A549 (cell line): ENCODE results near the gene TIGD1.

ENCODE experiments used
- FOSB ChIP-seq: fragments of 250-450 bp; sonication (Bioruptor Pico); IDR thresholded peaks from 2 replicates; pipeline ENCODE4 v1.5.0; 2020; ENCODE audit warnings: mild to moderate bottlenecking, moderate library complexity
- JUN ChIP-seq, 2 experiments: fragments of >200 bp; sonication (Bioruptor Twin); formaldehyde crosslinking; IDR thresholded peaks; 2 replicates in 1 of 2; 3 replicates in 1 of 2; pipeline ENCODE4 v1.6.1; 2016 to 2017
- POLR2A ChIP-seq: IDR thresholded peaks from 2 replicates; pipeline ENCODE4 v1.6.1; 2012; ENCODE audit warnings: mild to moderate bottlenecking, low read length
- POLR2AphosphoS2 ChIP-seq: conservative IDR thresholded peaks from 2 replicates; pipeline ENCODE4 v1.6.1; 2012; ENCODE audit warnings: low read length, improper control_type of control experiment, inconsistent platforms
- ZSCAN20 ChIP-seq: fragments of 250-450 bp; sonication (Bioruptor Pico); IDR thresholded peaks from 2 replicates; pipeline ENCODE4 v1.8.0; 2022; ENCODE audit warnings: mild to moderate bottlenecking, moderate library complexity
- TF ChIP-seq, protein P1 (sequence below): fragments of >200 bp; sonication (Bioruptor Twin); formaldehyde crosslinking; IDR thresholded peaks from 3 replicates; pipeline ENCODE4 v1.5.1; 2016
- TF ChIP-seq, protein P2 (sequence below): fragments of >200 bp; sonication (Bioruptor Twin); formaldehyde crosslinking; IDR thresholded peaks from 2 replicates; pipeline ENCODE4 v1.6.1; 2016

DNA sequence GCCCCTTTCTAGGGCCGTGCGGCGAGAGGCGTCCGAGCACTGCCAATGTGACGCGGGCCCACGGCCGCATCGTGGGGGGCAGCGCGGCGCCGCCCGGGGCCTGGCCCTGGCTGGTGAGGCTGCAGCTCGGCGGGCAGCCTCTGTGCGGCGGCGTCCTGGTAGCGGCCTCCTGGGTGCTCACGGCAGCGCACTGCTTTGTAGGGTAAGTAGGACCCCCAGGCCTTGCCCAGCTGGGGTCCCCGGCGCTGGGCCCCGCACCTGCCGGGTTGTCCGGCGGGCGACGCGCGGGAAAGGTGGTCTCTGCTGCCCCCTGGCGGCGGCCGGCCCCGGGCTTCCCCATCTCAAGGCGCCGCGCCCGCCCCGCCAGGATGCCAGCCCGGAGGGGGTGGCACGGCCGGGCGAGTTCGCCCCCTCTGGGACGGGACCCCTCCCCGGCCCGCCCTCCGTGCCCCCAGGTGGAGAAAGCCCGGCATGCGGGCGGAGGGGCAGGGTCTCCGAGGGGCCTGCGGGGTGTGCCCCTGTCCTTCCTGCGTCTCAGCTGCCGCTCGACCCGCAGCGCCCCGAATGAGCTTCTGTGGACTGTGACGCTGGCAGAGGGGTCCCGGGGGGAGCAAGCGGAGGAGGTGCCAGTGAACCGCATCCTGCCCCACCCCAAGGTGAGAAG is 28.3 kb downstream of the TIGD1 start:
- TF ChIP-seq, protein P1, sequence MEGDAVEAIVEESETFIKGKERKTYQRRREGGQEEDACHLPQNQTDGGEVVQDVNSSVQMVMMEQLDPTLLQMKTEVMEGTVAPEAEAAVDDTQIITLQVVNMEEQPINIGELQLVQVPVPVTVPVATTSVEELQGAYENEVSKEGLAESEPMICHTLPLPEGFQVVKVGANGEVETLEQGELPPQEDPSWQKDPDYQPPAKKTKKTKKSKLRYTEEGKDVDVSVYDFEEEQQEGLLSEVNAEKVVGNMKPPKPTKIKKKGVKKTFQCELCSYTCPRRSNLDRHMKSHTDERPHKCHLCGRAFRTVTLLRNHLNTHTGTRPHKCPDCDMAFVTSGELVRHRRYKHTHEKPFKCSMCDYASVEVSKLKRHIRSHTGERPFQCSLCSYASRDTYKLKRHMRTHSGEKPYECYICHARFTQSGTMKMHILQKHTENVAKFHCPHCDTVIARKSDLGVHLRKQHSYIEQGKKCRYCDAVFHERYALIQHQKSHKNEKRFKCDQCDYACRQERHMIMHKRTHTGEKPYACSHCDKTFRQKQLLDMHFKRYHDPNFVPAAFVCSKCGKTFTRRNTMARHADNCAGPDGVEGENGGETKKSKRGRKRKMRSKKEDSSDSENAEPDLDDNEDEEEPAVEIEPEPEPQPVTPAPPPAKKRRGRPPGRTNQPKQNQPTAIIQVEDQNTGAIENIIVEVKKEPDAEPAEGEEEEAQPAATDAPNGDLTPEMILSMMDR = peak; percentile 97
- TF ChIP-seq POLR2AphosphoS2 (no peak), POLR2A (no peak), FOSB (CRISPR knock-in tag) (no peak), ZSCAN20 (no peak), JUN (IDR thresholded peaks at IDR 0.05) (no peak)
- TF ChIP-seq, protein P2, sequence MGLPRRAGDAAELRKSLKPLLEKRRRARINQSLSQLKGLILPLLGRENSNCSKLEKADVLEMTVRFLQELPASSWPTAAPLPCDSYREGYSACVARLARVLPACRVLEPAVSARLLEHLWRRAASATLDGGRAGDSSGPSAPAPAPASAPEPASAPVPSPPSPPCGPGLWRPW = no peak
